IPS-18c (cell line): Measurements from ENCODE around the gene SIAH2.
A peak's percentile ranks its signal among the peaks of the same experiment; 100 is the strongest.

Experiments used
- H3K4me3 ChIP-seq: 2 replicates; pipeline ENCODE4 v1.7.0; 2013; ENCODE audit warnings: low read depth, mild to moderate bottlenecking, low read length, moderate library complexity; ENCODE audit not compliant: insufficient read depth
- H3K9me3 ChIP-seq: one replicate; pipeline ENCODE4 v1.6.1; 2013; ENCODE audit warnings: mild to moderate bottlenecking, low read length, moderate library complexity; ENCODE audit not compliant: control insufficient read depth, insufficient read depth

Gene SIAH2

GRCh38 chr3:150723946-150724345 is 39.0 kb downstream of the SIAH2 start:
- Histone ChIP-seq H3K4me3 (no peak overlapping the region), H3K9me3 (no peaks in the 10 kb centered on the region)

DNA sequence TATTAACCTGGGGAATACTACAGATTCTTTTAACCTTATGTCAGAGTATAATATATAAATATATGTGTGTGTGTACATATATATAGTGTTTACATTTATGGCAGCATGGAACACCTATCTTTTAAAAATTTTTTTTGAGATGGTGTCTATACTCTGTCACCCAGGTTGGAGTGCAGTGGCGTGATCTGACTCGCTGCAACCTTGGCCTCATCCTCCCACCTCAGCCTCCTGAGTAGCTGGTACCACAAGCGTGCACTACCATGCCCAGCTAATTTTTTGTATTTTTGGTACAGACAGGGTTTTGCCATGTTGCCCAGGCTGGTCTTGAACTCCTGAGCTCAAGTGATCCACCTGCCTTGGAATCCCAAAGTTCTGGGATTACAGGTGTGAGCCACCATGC is 40.7 kb downstream of the SIAH2 start:
- Histone ChIP-seq H3K9me3 (peaks cover 1% of the 10 kb centered on the region), H3K4me3 (no peak overlapping the region)

GRCh38 chr3:150721285-150722130 is 41.5 kb downstream of the SIAH2 start:
- Histone ChIP-seq H3K9me3 (peaks cover 2% of the 10 kb centered on the region), H3K4me3 (no peak overlapping the region)

DNA sequence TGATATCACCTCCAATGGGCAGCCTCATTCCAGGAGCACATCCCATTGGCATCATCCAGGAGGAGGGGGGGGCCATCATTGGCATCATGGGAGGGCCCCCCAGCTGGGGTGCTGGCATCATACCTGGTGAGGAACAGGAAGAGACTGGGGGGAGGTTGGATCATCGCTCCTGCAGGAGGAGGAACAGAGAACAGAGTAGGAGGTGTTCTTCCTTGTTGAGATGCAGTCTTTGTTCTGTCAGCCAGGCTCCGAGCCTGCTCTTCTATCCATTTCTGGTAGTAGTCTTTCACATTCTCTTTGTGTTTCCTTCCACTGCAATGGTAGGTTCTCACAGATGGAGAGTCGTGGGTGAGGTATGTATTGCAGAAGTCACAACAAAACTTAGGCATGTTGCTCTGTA is 42.5 kb downstream of the SIAH2 start:
- H3K4me3 ChIP-seq, result no peak overlapping the region
- peaks cover 2% of the 10 kb centered on the region for H3K9me3 ChIP-seq

GRCh38 chr3:150710097-150710496 is 52.9 kb downstream of the SIAH2 start:
- Histone ChIP-seq H3K9me3 (peaks cover 5% of the 10 kb centered on the region), H3K4me3 (no peak overlapping the region)

- H3K4me3 ChIP-seq, result peak within 1 kb of the TSS; percentile 44
- H3K9me3 ChIP-seq, result peaks cover 2% of the 10 kb centered on the region
Observed at GRCh38 chr3:150703756-150704344, 59.1 kb downstream of the SIAH2 start, which contains the start of gene ERICH6. TSS of gene ERICH6 (minus strand) at chr3:150703920. CDS start at chr3:150703898, 22 bp downstream.

DNA sequence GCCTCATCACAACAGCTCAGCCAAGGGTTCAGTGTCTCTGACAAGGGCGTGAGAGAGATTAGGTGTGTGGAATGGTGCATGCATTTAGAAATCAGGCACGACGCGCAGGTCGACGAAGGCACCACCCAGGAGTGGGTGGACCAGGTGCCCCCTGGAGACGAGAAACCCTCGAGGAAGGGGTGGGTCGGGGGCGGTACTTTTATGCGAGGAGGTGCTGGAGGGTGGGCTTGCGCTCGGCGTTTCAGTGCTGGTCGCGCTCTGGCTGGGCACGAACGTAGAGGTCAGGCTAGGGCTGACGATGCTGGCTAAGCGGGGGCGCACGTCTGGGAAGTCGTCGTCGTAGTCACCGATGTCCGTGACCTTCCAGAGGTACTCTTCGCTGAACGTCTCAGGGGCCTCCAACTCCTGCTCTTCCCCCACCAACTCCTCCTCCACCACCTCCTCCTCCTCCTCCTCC is 59.6 kb downstream of the SIAH2 start:
- Histone ChIP-seq H3K9me3 (peaks cover 2% of the 10 kb centered on the region), H3K4me3 (peak overlapping the region; percentile 44)

- Histone ChIP-seq H3K9me3 (peaks cover 3% of the 10 kb centered on the region), H3K4me3 (no peak overlapping the region)
Observed at GRCh38 chr3:150699068-150699639, 63.8 kb downstream of the SIAH2 start.

DNA sequence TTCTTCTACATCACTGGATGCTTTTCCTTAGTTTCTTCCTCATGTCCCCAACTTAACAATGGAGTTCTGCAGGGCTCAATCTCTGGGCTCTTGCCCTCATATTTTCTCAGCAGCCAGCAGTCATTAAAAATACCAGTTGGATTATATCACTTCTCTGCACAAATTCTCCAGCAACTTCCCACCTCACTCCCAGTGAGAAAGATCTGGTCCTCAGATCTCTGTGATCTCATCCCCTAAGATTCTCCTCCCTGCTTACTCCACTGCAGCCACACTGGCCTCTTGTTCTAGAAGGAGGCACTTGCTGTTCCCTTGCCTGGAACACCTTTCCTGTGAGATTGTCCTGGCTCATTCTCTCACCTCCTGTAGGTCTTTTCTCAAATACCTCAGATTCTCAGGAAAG is 65.3 kb downstream of the SIAH2 start:
- Histone ChIP-seq H3K4me3 (no peak overlapping the region), H3K9me3 (peaks cover 3% of the 10 kb centered on the region)

DNA sequence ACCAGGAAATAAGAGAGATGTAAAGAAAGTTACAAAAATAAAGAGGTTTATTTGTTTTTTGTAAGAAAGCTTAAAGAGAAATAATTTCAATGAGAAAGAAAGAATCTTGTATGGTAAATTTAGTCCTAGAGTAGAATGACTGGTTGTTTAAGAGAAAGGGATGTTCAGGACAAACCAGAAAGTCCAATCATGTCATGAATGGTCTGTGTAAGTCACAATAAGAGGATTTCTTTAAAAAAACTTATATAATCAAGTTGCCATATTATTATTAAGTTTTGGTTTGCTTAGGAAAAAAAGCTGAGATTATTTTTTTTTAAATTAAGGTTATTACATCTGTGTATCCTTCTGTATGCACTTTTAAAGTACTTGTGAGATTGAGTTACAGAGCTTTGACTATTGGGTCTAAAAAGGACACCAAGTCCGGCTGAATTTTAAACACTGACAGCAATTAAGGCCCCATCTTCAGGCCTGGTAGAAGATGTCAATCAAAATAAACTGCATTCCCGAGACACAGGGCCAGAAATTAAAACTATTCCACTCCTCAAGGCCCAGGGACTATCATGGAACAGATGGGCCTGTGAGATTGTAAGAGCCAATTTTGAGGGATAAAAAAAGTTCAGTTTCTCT is 71.4 kb downstream of the SIAH2 start:
- Histone ChIP-seq H3K9me3 (peaks cover 6% of the 10 kb centered on the region), H3K4me3 (no peak overlapping the region)
